ENCODE data around the gene UBE3B. TPM values are rescaled to one million over a fixed set of nuclear protein-coding genes. Genes with fewer than 3 reads are reported as not detected.

UBE3B gene
- polyA plus RNA-seq, 3 donors = 14.4 to 25.9 (median 18.2) TPM

DNA sequence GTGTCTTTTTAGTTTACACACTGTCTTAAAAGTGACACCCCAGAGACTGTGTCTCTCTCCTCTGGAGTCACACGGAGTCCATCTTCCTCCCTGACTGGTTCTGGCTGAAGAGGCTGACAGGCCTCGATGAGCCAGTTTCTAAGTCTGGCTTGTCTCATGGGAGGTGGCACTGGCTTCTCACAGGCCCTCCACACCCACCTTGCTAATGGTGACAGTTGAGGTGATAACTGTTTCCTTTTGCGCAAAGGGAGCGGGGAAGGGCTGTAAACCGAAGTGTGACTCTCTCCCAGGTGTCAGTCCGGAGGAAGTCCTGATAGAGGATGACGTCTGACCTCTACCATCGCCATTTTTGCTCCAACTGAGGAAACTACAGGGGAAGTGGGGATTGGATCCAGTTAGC is 30.6 kb upstream of the UBE3B start:
- no peak overlapping the region for H3K4me3 Mint-ChIP-seq

DNA sequence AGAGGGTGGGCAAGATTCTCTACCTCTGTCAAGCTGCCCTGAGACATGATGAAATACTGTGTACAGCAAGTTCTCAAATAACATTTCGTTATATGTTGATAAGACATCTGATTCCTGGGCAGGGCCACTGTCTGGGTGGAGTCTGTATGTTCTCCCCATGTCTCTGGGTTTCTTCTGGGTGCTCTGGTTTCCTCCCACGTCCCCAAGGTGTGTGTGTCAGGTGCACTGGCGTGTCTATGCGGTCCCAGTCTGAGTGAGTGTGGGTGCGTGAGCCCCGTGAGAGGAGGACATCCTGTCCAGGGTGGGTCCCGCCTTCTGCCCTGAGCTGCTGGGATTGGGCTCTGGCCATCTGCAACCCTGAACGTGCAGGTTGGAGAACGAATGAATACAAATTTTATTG is 30.0 kb upstream of the UBE3B start:
- H2AFZ ChIP-seq (ENCODE audit: insufficient read depth, low read depth, low read length, poor library complexity, severe bottlenecking) = no peak overlapping the region
- H3K27me3 Mint-ChIP-seq (ENCODE audit: low read depth in 3 of 3) = no peaks in the 10 kb centered on the region
- H3K4me1 ChIP-seq (ENCODE audit: control insufficient read depth in 1 of 2, insufficient read depth in 2 of 2, low read length in 2 of 2) = no peaks in the 10 kb centered on the region
- no peak overlapping the region for H3K4me3 ChIP-seq (replicated peaks in 1 of 3; ENCODE audit: low read depth in 2 of 3, low read length in 3 of 3)
- H4K20me1 ChIP-seq (ENCODE audit: insufficient read depth, low read length) = no peaks in the 10 kb centered on the region
- no peak overlapping the region for H3K4me2 ChIP-seq (replicated peaks; ENCODE audit: extremely low read depth, low read length, poor library complexity, severe bottlenecking)
- H3K9ac ChIP-seq (ENCODE audit: insufficient read depth, low read length, poor library complexity, severe bottlenecking) = no peak overlapping the region
- no peak for DNase-seq
- intact Hi-C loops (cut with micrococcal nuclease) = no loop called here
- no peaks in the 10 kb centered on the region for H3K9me3 ChIP-seq (replicated peaks in 1 of 2; ENCODE audit: control insufficient read depth in 1 of 2, insufficient read depth in 1 of 2, low read length in 2 of 2)
- TF ChIP-seq, protein P1, sequence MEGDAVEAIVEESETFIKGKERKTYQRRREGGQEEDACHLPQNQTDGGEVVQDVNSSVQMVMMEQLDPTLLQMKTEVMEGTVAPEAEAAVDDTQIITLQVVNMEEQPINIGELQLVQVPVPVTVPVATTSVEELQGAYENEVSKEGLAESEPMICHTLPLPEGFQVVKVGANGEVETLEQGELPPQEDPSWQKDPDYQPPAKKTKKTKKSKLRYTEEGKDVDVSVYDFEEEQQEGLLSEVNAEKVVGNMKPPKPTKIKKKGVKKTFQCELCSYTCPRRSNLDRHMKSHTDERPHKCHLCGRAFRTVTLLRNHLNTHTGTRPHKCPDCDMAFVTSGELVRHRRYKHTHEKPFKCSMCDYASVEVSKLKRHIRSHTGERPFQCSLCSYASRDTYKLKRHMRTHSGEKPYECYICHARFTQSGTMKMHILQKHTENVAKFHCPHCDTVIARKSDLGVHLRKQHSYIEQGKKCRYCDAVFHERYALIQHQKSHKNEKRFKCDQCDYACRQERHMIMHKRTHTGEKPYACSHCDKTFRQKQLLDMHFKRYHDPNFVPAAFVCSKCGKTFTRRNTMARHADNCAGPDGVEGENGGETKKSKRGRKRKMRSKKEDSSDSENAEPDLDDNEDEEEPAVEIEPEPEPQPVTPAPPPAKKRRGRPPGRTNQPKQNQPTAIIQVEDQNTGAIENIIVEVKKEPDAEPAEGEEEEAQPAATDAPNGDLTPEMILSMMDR (IDR thresholded peaks at IDR 0.05) = no peak
- H3K36me3 ChIP-seq (replicated peaks in 1 of 2; ENCODE audit: control insufficient read depth in 1 of 2, insufficient read depth in 2 of 2, low read length in 2 of 2) = peaks cover 46 to 75% of the 10 kb centered on the region in 2 donors
- H3K4me1 Mint-ChIP-seq = no peaks in the 10 kb centered on the region
- H3K4me3 Mint-ChIP-seq = no peak overlapping the region
- no peaks in the 10 kb centered on the region for H3K9me3 Mint-ChIP-seq
- H3K27me3 ChIP-seq (ENCODE audit: control insufficient read depth in 2 of 2, insufficient read depth in 2 of 2, low read length in 2 of 2) = no peaks in the 10 kb centered on the region
- H3K27ac ChIP-seq (ENCODE audit: low read depth in 1 of 2, low read length in 2 of 2) = no peak overlapping the region
- H3K27ac Mint-ChIP-seq = peak overlapping the region in 2 of 7 donors; percentile 56 to 77
- H3K36me3 Mint-ChIP-seq = peaks cover 62 to 74% of the 10 kb centered on the region in 2 donors
- no peaks in the 10 kb centered on the region for H3K79me2 ChIP-seq (ENCODE audit: insufficient read depth, low read length)
- WGBS (ENCODE audit: insufficient coverage) = 97% methylated on average over 5 of the region's 9 CpGs

More for the DNA sequence above, 30.6 kb upstream of the UBE3B start:
- intact Hi-C loops (cut with micrococcal nuclease) = no loop called here
- TF ChIP-seq, protein P1 (IDR thresholded peaks at IDR 0.05) = no peak
- H3K27me3 ChIP-seq (ENCODE audit: control insufficient read depth in 2 of 2, insufficient read depth in 2 of 2, low read length in 2 of 2) = no peaks in the 10 kb centered on the region
- no peaks in the 10 kb centered on the region for H4K20me1 ChIP-seq (ENCODE audit: insufficient read depth, low read length)
- no peak overlapping the region for H2AFZ ChIP-seq (ENCODE audit: insufficient read depth, low read depth, low read length, poor library complexity, severe bottlenecking)
- H3K4me2 ChIP-seq (replicated peaks; ENCODE audit: extremely low read depth, low read length, poor library complexity, severe bottlenecking) = no peak overlapping the region
- Mint-ChIP-seq H3K27me3 (ENCODE audit: low read depth in 3 of 3) (no peaks in the 10 kb centered on the region), H3K4me1 (no peaks in the 10 kb centered on the region), H3K27ac (no peak overlapping the region), H3K36me3 (peaks cover 56 to 69% of the 10 kb centered on the region in 2 donors), H3K9me3 (no peaks in the 10 kb centered on the region)
- no peaks in the 10 kb centered on the region for H3K79me2 ChIP-seq (ENCODE audit: insufficient read depth, low read length)
- DNase-seq = no peak
- H3K9ac ChIP-seq (ENCODE audit: insufficient read depth, low read length, poor library complexity, severe bottlenecking) = no peak overlapping the region
- no peaks in the 10 kb centered on the region for H3K4me1 ChIP-seq (ENCODE audit: control insufficient read depth in 1 of 2, insufficient read depth in 2 of 2, low read length in 2 of 2)
- 90% methylated on average over 3 of the region's 8 CpGs for WGBS (ENCODE audit: insufficient coverage)
- no peak overlapping the region for H3K27ac ChIP-seq (ENCODE audit: low read depth in 1 of 2, low read length in 2 of 2)
- H3K9me3 ChIP-seq (replicated peaks in 1 of 2; ENCODE audit: control insufficient read depth in 1 of 2, insufficient read depth in 1 of 2, low read length in 2 of 2) = no peaks in the 10 kb centered on the region
- no peak overlapping the region for H3K4me3 ChIP-seq (replicated peaks in 1 of 3; ENCODE audit: low read depth in 2 of 3, low read length in 3 of 3)
- H3K36me3 ChIP-seq (replicated peaks in 1 of 2; ENCODE audit: control insufficient read depth in 1 of 2, insufficient read depth in 2 of 2, low read length in 2 of 2) = peaks cover 40 to 69% of the 10 kb centered on the region in 2 donors

Data from CD14-positive monocyte (primary cell).